Effector memory CD4-positive, alpha-beta T cell (primary cell): ENCODE measurements around the gene POLR2J.
"Not testable (repeated sequence)": the region's sequence is repeated elsewhere in the genome, so short reads cannot be mapped to it uniquely, and the experiment has no call there.

ENCODE experiments used
- DNase-seq, 3 donors: peaks; one replicate each; pipeline ENCODE4 v3.0.0-alpha.2; 2020
- H3K27ac ChIP-seq: 2 replicates; pipeline ENCODE4 v1.7.0; 2013; ENCODE audit warnings: mild to moderate bottlenecking, low read length, moderate library complexity; ENCODE audit not compliant: insufficient read depth, poor library complexity, severe bottlenecking
- H3K27me3 ChIP-seq: replicated peaks from 2 replicates; pipeline ENCODE4 v1.7.0; 2013; ENCODE audit warnings: mild to moderate bottlenecking, low read length; ENCODE audit not compliant: insufficient read depth, control insufficient read depth, poor library complexity, severe bottlenecking
- H3K36me3 ChIP-seq: 2 replicates; pipeline ENCODE4 v1.7.0; 2013; ENCODE audit warnings: mild to moderate bottlenecking, low read length, moderate library complexity; ENCODE audit not compliant: control insufficient read depth, insufficient read depth
- H3K4me1 ChIP-seq: 2 replicates; pipeline ENCODE4 v1.7.0; 2013; ENCODE audit warnings: low read length, mild to moderate bottlenecking; ENCODE audit not compliant: control insufficient read depth, insufficient read depth, poor library complexity, severe bottlenecking
- H3K4me3 ChIP-seq: 2 replicates; pipeline ENCODE4 v1.7.0; 2013; ENCODE audit warnings: low read length, low read depth, mild to moderate bottlenecking; ENCODE audit not compliant: insufficient read depth, poor library complexity, severe bottlenecking
- H3K9me3 ChIP-seq: 2 replicates; pipeline ENCODE4 v1.7.0; 2013; ENCODE audit warnings: mild to moderate bottlenecking, low read length, moderate library complexity; ENCODE audit not compliant: control insufficient read depth

The POLR2J gene

GRCh38 chr7:102494473-102495149 is 15.9 kb upstream of the POLR2J start:
- not testable (repeated sequence) for H3K27ac ChIP-seq, H3K4me1 ChIP-seq, H3K36me3 ChIP-seq, H3K4me3 ChIP-seq, H3K27me3 ChIP-seq, DNase-seq, H3K9me3 ChIP-seq

DNA sequence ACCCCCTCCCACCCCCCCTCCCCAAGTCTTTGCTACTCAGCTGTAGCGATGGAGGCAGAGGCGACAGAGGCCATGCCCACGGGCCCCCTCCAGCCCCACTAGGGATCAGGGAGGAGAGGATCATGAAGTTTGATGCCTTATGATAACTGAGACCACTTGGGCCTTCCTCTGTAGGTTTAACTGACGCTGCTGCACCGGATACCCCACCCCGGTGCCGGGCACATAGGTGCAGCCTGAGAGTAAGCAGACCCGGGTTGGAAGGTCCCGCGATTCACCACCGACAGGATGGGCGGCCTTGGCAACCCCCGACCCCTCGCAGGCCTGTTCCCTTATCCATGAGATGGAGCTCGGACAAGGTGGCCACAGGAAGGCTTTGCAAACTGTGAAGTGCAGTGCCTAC is 15.3 kb upstream of the POLR2J start:
- H3K27me3 ChIP-seq, H3K4me1 ChIP-seq, H3K27ac ChIP-seq, DNase-seq, H3K36me3 ChIP-seq, H3K9me3 ChIP-seq, H3K4me3 ChIP-seq: not testable (repeated sequence)

DNA sequence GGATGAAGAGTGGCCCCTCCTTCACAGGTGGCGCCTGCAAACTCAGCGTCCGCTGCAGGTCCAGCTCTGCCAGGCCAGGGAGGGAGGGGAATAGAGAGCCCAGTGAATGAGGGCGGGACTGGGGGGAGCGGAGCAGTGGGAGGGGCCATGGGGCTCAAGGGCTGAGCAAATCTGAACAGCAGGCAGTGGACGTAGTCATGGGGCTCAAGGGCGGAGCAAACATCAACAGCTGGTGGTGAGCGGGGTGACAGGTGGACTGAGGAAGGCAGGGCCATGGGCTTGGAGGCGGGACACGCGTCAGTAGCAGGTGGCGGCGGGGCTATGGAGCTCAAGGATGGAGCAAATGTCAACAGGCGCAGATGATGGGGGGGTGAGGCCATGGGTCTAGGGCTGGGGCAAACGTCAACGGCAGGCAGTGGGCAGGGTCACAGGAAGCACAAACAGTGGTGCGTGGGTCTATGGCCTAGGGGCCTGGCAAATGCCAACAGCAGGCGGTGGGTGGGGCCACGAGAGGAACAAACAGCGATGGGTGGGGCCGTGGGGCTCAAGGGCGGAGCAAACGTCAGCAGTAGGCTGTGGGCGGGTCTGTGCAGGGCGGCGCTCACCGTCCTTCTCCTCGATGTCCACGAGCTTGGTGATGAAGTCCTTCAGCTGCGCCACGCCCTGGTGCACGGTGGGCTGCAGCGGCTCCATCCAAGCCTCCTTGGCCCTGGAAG is 14.7 kb upstream of the POLR2J start:
- not testable (repeated sequence) for H3K4me1 ChIP-seq, H3K9me3 ChIP-seq, H3K27ac ChIP-seq, H3K27me3 ChIP-seq, H3K36me3 ChIP-seq, H3K4me3 ChIP-seq, DNase-seq

- DNase-seq = peak; percentile 44 to 49 (median 48)
- H3K9me3 ChIP-seq, H3K27me3 ChIP-seq, H3K27ac ChIP-seq, H3K4me1 ChIP-seq, H3K4me3 ChIP-seq, H3K36me3 ChIP-seq: not testable (repeated sequence)
Measured at GRCh38 chr7:102490529-102491075, 11.9 kb upstream of the POLR2J start.

DNA sequence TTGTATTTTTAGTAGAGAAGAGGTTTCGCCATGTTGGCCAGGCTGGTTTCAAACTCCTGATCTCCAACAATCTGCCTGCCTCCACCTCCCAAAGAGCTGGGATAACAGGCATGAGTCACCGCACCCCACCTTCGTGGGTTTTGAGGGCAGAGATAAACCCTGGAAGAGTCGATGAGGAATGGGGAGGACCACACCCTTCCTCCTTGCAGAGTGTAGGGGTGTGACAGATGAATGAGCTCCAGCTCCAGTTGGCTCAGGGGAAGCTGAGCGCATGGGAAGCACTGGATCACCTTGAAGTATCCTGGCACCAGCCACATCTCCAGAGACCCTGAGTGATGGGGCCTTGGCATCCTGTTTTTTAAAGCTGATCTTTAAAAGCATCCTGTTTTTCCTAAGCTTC is 5.6 kb upstream of the POLR2J start:
- not testable (repeated sequence) for H3K9me3 ChIP-seq, H3K27ac ChIP-seq, H3K4me3 ChIP-seq

GRCh38 chr7:102481962-102482361 is 3.2 kb upstream of the POLR2J start:
- H3K4me3 ChIP-seq, H3K36me3 ChIP-seq, H3K27me3 ChIP-seq, H3K4me1 ChIP-seq, DNase-seq, H3K9me3 ChIP-seq, H3K27ac ChIP-seq: not testable (repeated sequence)

More for the DNA sequence above, 5.6 kb upstream of the POLR2J start:
- not testable (repeated sequence) for DNase-seq, H3K36me3 ChIP-seq, H3K27me3 ChIP-seq, H3K4me1 ChIP-seq

- H3K9me3 ChIP-seq, H3K27ac ChIP-seq, H3K27me3 ChIP-seq, H3K4me3 ChIP-seq, H3K36me3 ChIP-seq, H3K4me1 ChIP-seq, DNase-seq: not testable (repeated sequence)
Measured at GRCh38 chr7:102479982-102480637, 1.4 kb upstream of the POLR2J start.

- H3K4me3 ChIP-seq, H3K9me3 ChIP-seq, DNase-seq, H3K27me3 ChIP-seq, H3K4me1 ChIP-seq, H3K27ac ChIP-seq, H3K36me3 ChIP-seq: not testable (repeated sequence)
Measured at GRCh38 chr7:102479209-102479584, 475 bp upstream of the POLR2J start.

GRCh38 chr7:102474736-102475435 is 3.8 kb downstream of the POLR2J start:
- not testable (repeated sequence) for H3K9me3 ChIP-seq, H3K4me1 ChIP-seq, H3K4me3 ChIP-seq, DNase-seq, H3K27ac ChIP-seq, H3K27me3 ChIP-seq
- peaks cover 17% of the 10 kb centered on the region for H3K36me3 ChIP-seq
